GM12878 (cell line): Measurements from ENCODE around the gene SGTA. TPM values are rescaled to one million over a fixed set of nuclear protein-coding genes. Genes with fewer than 3 reads are reported as not detected.

ENCODE experiments used
- BACH1 ChIP-seq: fragments of 450-650 bp; IDR thresholded peaks from 2 replicates; pipeline ENCODE4 v1.6.1; 2017; ENCODE audit warnings: mild to moderate bottlenecking, borderline replicate concordance
- BCLAF1 ChIP-seq: fragments of 450-650 bp; IDR thresholded peaks from 2 replicates; pipeline ENCODE4 v1.6.1; 2017; ENCODE audit warnings: antibody characterized with exemption, mild to moderate bottlenecking, moderate library complexity
- CBFB ChIP-seq: IDR thresholded peaks from 2 replicates; pipeline ENCODE4 v1.6.1; 2016; ENCODE audit warnings: antibody characterized with exemption, low read depth
- CHD1 ChIP-seq: IDR thresholded peaks from 2 replicates; pipeline ENCODE4 v1.6.1; 2012; ENCODE audit warnings: low read depth, low read length, improper control_type of control experiment
- CHD2 ChIP-seq: IDR thresholded peaks from 2 replicates; pipeline ENCODE4 v1.6.1; 2011; ENCODE audit warnings: low read depth, low read length, improper control_type of control experiment, borderline replicate concordance
- CUX1 ChIP-seq: IDR thresholded peaks from 2 replicates; pipeline ENCODE4 v1.6.1; 2012; ENCODE audit warnings: improper control_type of control experiment, low read depth, low read length; ENCODE audit not compliant: insufficient replicate concordance
- DPF2 ChIP-seq: fragments of 450-650 bp; IDR thresholded peaks from 2 replicates; pipeline ENCODE4 v1.6.1; 2017; ENCODE audit warnings: mild to moderate bottlenecking
- E2F4 ChIP-seq: IDR thresholded peaks from 2 replicates; pipeline ENCODE4 v1.6.1; 2012; ENCODE audit warnings: low read depth, low read length, improper control_type of control experiment
- GABPA ChIP-seq: IDR thresholded peaks from 2 replicates; pipeline ENCODE4 v1.6.1; 2014; ENCODE audit warnings: antibody characterized with exemption, low read depth, mild to moderate bottlenecking, inconsistent platforms
- NBN ChIP-seq: fragments of 450-650 bp; IDR thresholded peaks from 2 replicates; pipeline ENCODE4 v1.6.1; 2016
- NR2C2 ChIP-seq: IDR thresholded peaks from 2 replicates; pipeline ENCODE4 v1.6.1; 2011; ENCODE audit warnings: borderline replicate concordance, low read depth; ENCODE audit not compliant: control insufficient read depth, insufficient read length
- PML ChIP-seq: IDR thresholded peaks from 2 replicates; pipeline ENCODE4 v1.6.1; 2012; ENCODE audit warnings: low read length, inconsistent platforms
- POLR2AphosphoS5 ChIP-seq: IDR thresholded peaks from 2 replicates; pipeline ENCODE4 v1.6.1; 2011; ENCODE audit warnings: mild to moderate bottlenecking, low read length, inconsistent platforms
- RUNX3 ChIP-seq: IDR thresholded peaks from 2 replicates; pipeline ENCODE4 v1.6.1; 2012; ENCODE audit warnings: low read length, inconsistent platforms
- SIX5 ChIP-seq: IDR thresholded peaks from 2 replicates; pipeline ENCODE4 v1.6.1; 2011; ENCODE audit warnings: mild to moderate bottlenecking, low read depth, low read length, moderate library complexity; ENCODE audit not compliant: severe bottlenecking
- SKIL ChIP-seq: fragments of 450-650 bp; IDR thresholded peaks from 2 replicates; pipeline ENCODE4 v1.6.1; 2017; ENCODE audit warnings: mild to moderate bottlenecking, low read depth, inconsistent platforms; ENCODE audit not compliant: poor library complexity, severe bottlenecking
- TAF1 ChIP-seq: IDR thresholded peaks from 2 replicates; pipeline ENCODE4 v1.6.1; 2011; ENCODE audit warnings: mild to moderate bottlenecking, low read depth, low read length, borderline replicate concordance
- TARDBP ChIP-seq: IDR thresholded peaks from 2 replicates; pipeline ENCODE4 v1.6.1; 2016; ENCODE audit warnings: borderline replicate concordance
- TCF7 ChIP-seq: IDR thresholded peaks from 2 replicates; pipeline ENCODE4 v1.6.1; 2014; ENCODE audit warnings: antibody characterized with exemption, borderline replicate concordance
- polyA plus RNA-seq, 11 experiments: library from polyadenylated mRNA; depleted of rRNA in 4 of 11; unstranded in 6 of 11; stranded (reverse) in 5 of 11; fragments of >200 nt; fragmentation: Nextera tagmentation in 4 of 11; fragmentation: Illumina TruSeq in 1 of 11; extraction: Ambion mirVana in 4 of 11; extraction: Trizol in 1 of 11; gene quantifications; 1 replicate in 1 of 11; 2 replicates in 10 of 11; pipeline versions ENCODE4 v1.2.1 to v1.2.3, GENCODE V29; 2011 to 2016; ENCODE audit warnings: inconsistent platforms in 2 of 11, missing spikeins in 2 of 11, low read depth in 1 of 11
- total RNA-seq, 4 experiments: library from RNA; depleted of rRNA in 3 of 4; stranded (reverse); fragments of >200 nt in 3 of 4; fragmentation: Illumina TruSeq in 1 of 4; extraction: Trizol in 1 of 4; gene quantifications; 2 replicates each; pipeline versions ENCODE4 v1.2.1 to v1.2.3, GENCODE V29; 2013 to 2021

SGTA gene
- total and polyA plus RNA-seq, 10 of the 15 experiments (the other 5 are each of a cell fraction or from before 2014, with no cell fraction given): 2.0 to 102 (median 48.2) TPM

GRCh38 chr19:2782936-2783780 lies at the start of gene SGTA (continued):
- TF ChIP-seq CBFB: no peak
- TF ChIP-seq TAF1: peak; percentile 11; the same call in 1 of the 2 replicates
- TF ChIP-seq RUNX3: peak; percentile 28
- peak; percentile 79; the same call in 1 of the 2 replicates for TF ChIP-seq NBN
- TF ChIP-seq E2F4: peak; percentile 77
- peak; percentile 72 for TF ChIP-seq POLR2AphosphoS5
- no peak for TF ChIP-seq NR2C2
- TF ChIP-seq GABPA: peak; percentile 94
- no peak for TF ChIP-seq BCLAF1
- TF ChIP-seq CHD1: 0 out of 2 replicates have a peak, but pooled peaks have one; percentile 48
- no peak for TF ChIP-seq TARDBP
- peak; percentile 71; the same call in 1 of the 2 replicates for TF ChIP-seq CHD2
- no peak for TF ChIP-seq BACH1
- peak; percentile 39 for TF ChIP-seq SIX5
- TF ChIP-seq DPF2: no peak; the same call in 1 of the 2 replicates
- peak; percentile 49; the same call in 1 of the 2 replicates for TF ChIP-seq PML
- TF ChIP-seq TCF7: no peak
- TF ChIP-seq SKIL: no peak
- no peak for TF ChIP-seq CUX1
